ENCODE results near the gene ZBTB4.

ZBTB4 gene

DNA sequence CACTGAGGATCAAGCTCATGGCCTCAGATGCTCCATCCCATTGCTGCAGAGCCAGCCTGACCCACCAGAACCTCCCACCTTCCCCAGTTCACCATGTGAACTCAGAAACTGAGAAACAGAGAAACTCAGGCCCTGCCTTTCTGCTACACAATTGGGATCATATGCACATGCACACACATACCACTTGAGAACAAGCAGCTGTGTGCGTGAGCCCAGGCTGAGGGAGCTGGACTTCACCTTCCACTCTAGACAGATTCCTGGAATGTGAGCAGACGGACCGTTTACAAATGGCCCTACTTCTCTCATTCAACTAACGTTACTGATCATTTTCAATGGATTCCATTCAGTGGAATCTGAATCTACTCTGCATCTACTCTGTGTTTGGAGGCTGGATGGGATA lies 55.8 kb downstream of the ZBTB4 start:
- TF ChIP-seq CTCF (IDR thresholded peaks at IDR 0.05; ENCODE audit: low read depth, low read length), result no peak
- H3K4me3 ChIP-seq (ENCODE audit: low read depth, low read length), result no peak overlapping the region

- no peak for TF ChIP-seq CTCF (IDR thresholded peaks at IDR 0.05; ENCODE audit: low read depth, low read length)
- H3K4me3 ChIP-seq (ENCODE audit: low read depth, low read length), result no peak overlapping the region
These were observed 58.2 kb downstream of the ZBTB4 start for GRCh38 chr17:7421186-7421585.

DNA sequence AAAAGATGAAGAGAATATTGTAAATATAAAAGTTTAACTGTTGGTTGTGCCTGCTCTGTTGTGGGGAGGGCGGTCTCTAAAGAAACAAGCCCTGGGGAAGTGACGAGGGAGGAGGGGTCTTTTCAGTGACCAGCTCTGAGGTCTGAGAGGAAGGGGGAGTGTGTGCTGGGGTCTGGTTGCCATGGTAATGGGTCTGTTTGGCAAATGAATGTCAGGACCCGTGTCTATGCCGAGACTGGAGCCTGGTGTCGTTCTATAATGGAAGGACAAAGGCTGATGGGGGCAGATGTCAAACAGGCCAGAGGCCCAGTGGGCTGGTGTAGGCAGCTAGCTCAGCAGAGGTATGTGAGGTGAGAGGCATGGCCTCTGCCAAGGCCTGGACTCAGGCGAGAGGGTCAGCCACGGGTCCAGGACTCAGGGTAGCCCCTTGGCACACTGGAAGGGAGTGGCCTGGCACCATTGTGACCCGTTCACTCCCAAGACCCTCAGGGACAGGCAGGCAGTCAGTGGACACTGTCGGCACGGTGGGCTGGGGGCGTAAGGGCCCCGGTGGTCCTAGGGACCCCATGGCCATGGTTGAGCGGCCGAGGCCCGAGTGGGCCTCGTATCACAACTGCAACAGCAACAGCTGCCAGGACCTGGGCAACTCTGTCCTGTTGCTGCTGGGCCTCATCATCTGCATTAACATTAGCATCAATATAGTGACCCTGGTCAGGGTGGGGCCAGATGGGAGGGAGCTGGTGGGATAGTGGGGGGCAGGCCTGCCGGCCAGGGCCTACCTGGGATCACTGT lies 59.4 kb downstream of the ZBTB4 start, which contains the start of gene SPEM1:
Gene SPEM1, plus strand, starts transcription at position 506 of the 792 bp plus-strand sequence. Its CDS starts 61 bp downstream, at position 567.
- TF ChIP-seq CTCF (IDR thresholded peaks at IDR 0.05; ENCODE audit: low read depth, low read length), result no peak
- no peak within 1 kb of the TSS for H3K4me3 ChIP-seq (ENCODE audit: low read depth, low read length)

- no peak overlapping the region for H3K4me3 ChIP-seq (ENCODE audit: low read depth, low read length)
- TF ChIP-seq CTCF (IDR thresholded peaks at IDR 0.05; ENCODE audit: low read depth, low read length), result no peak
These were observed 60.8 kb downstream of the ZBTB4 start for GRCh38 chr17:7418472-7419152.

DNA sequence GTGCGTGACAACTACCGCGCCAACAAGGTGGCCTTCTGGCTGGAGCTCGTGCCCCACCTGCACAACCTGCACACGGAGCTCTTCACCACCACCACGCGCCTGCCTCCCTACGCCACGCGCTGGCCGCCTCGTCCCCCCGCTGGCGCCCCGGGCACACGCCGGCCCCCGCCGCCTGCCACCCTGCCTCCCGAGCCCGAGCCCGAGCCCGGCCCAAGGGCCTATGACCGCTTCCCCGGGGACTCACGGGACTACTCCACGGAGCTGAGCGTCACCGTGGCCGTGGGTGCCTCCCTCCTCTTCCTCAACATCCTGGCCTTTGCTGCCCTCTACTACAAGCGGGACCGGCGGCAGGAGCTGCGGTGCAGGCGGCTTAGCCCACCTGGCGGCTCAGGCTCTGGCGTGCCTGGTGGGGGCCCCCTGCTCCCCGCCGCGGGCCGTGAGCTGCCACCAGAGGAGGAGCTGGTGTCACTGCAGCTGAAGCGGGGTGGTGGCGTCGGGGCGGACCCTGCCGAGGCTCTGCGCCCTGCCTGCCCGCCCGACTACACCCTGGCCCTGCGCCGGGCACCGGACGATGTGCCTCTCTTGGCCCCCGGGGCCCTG lies 62.3 kb downstream of the ZBTB4 start:
- TF ChIP-seq CTCF (IDR thresholded peaks at IDR 0.05; ENCODE audit: low read depth, low read length), result no peak

DNA sequence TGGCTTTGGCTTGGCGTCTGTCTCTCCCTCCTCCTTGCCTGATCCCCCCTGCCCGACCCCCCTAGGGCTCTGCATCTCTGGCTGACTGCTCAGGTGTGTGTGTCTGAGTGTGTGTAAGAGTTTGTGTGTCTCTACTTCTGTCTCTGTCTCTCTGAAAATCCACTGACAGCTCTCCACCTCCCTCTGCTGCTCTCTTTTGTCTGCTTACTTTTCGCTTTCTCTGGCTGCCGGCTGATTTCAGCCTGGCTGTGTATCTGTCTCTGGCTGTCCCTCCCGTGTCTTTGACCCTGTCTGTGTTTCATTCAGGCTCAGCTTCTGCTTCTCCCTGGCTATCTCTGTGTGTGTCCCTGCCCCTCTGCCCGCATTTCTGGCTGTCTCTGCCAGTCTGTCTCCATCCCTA lies 63.1 kb downstream of the ZBTB4 start:
- TF ChIP-seq CTCF (IDR thresholded peaks at IDR 0.05; ENCODE audit: low read depth, low read length), result no peak
- no peak overlapping the region for H3K4me3 ChIP-seq (ENCODE audit: low read depth, low read length)

More for the DNA sequence above, 62.3 kb downstream of the ZBTB4 start:
- no peak overlapping the region for H3K4me3 ChIP-seq (ENCODE audit: low read depth, low read length)

DNA sequence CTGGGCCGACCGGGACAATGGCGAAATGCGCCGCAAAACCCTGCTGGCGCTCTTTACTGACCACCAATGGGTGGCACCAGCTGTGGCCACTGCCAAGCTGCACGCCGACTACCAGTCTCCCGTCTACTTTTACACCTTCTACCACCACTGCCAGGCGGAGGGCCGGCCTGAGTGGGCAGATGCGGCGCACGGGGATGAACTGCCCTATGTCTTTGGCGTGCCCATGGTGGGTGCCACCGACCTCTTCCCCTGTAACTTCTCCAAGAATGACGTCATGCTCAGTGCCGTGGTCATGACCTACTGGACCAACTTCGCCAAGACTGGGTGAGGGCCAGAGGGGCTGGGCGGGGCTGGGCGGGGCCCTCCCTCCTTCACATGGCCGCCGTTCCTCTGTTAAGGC lies 63.6 kb downstream of the ZBTB4 start:
- no peak for TF ChIP-seq CTCF (IDR thresholded peaks at IDR 0.05; ENCODE audit: low read depth, low read length)

More for the DNA sequence above, 63.6 kb downstream of the ZBTB4 start:
- no peak overlapping the region for H3K4me3 ChIP-seq (ENCODE audit: low read depth, low read length)
